Endothelial cell (in vitro differentiated cells): ENCODE data around the gene BIRC7. TPM values are rescaled to one million over a fixed set of nuclear protein-coding genes. Genes with fewer than 3 reads are reported as not detected.

Experiments used
- DNase-seq: peaks from one replicate; pipeline ENCODE4 v3.0.0; 2021; ENCODE audit warnings: low spot score
- H3K27ac Mint-ChIP-seq: one replicate; pipeline ENCODE4 v1.8.0; 2021; ENCODE audit warnings: mixed read lengths, inconsistent platforms; ENCODE audit not compliant: unreplicated experiment
- H3K27me3 Mint-ChIP-seq: one replicate; pipeline ENCODE4 v1.8.0; 2021; ENCODE audit warnings: mild to moderate bottlenecking, moderate library complexity, mixed read lengths, inconsistent platforms; ENCODE audit not compliant: unreplicated experiment
- H3K36me3 Mint-ChIP-seq: one replicate; pipeline ENCODE4 v1.8.0; 2021; ENCODE audit warnings: mild to moderate bottlenecking, low read depth, mixed read lengths, inconsistent platforms; ENCODE audit not compliant: unreplicated experiment
- H3K4me1 Mint-ChIP-seq: one replicate; pipeline ENCODE4 v1.8.0; 2021; ENCODE audit warnings: mild to moderate bottlenecking, mixed read lengths, inconsistent platforms; ENCODE audit not compliant: unreplicated experiment
- H3K4me3 Mint-ChIP-seq: one replicate; pipeline ENCODE4 v1.8.0; 2021; ENCODE audit warnings: mild to moderate bottlenecking, mixed read lengths, inconsistent platforms; ENCODE audit not compliant: unreplicated experiment
- H3K9me3 Mint-ChIP-seq: one replicate; pipeline ENCODE4 v1.8.0; 2021; ENCODE audit warnings: mixed read lengths, inconsistent platforms; ENCODE audit not compliant: unreplicated experiment
- CTCF ChIP-seq: fragments of 200-600 bp; sonication (generic); IDR thresholded peaks from one replicate; pipeline ENCODE4 v1.5.0; 2021; ENCODE audit warnings: antibody characterized with exemption; ENCODE audit not compliant: unreplicated experiment
- total RNA-seq: library from RNA; stranded (reverse); fragmentation: NEBNext Ultra II Directional; extraction: Animal tissue kit (Norgen Biotek cat#: 25700); gene quantifications from one replicate; pipeline ENCODE4 v1.2.1, GENCODE V29; 2021; ENCODE audit not compliant: unreplicated experiment

Gene BIRC7
- total RNA-seq, 1 donor from 2014 or later, result not detected

- Mint-ChIP-seq H3K9me3 (no peaks in the 10 kb centered on the region), H3K36me3 (peaks cover 4% of the 10 kb centered on the region), H3K4me3 (no peak overlapping the region), H3K27ac (no peak overlapping the region), H3K27me3 (peaks cover 14% of the 10 kb centered on the region), H3K4me1 (no peaks in the 10 kb centered on the region)
- TF ChIP-seq CTCF, result no peak
- DNase-seq, result no peak
Observed at GRCh38 chr20:63224412-63225081, 11.2 kb upstream of the BIRC7 start.

- H3K27ac Mint-ChIP-seq, result no peak overlapping the region
- H3K4me1 Mint-ChIP-seq, result peaks cover 4% of the 10 kb centered on the region
- H3K4me3 Mint-ChIP-seq, result no peak overlapping the region
Observed at GRCh38 chr20:63225082-63225454, 10.6 kb upstream of the BIRC7 start.

GRCh38 chr20:63226042-63226943 lies 9.4 kb upstream of the BIRC7 start:
- Mint-ChIP-seq H3K27ac (no peak overlapping the region), H3K9me3 (no peaks in the 10 kb centered on the region), H3K4me1 (peaks cover 8% of the 10 kb centered on the region), H3K36me3 (no peaks in the 10 kb centered on the region), H3K27me3 (peaks cover 16% of the 10 kb centered on the region), H3K4me3 (no peak overlapping the region)
- no peak for DNase-seq
- TF ChIP-seq CTCF, result no peak

More at GRCh38 chr20:63225082-63225454, 10.6 kb upstream of the BIRC7 start:
- no peak for DNase-seq
- TF ChIP-seq CTCF, result no peak
- H3K27me3 Mint-ChIP-seq, result peaks cover 16% of the 10 kb centered on the region
- no peaks in the 10 kb centered on the region for H3K9me3 Mint-ChIP-seq
- H3K36me3 Mint-ChIP-seq, result peaks cover 2% of the 10 kb centered on the region

- Mint-ChIP-seq H3K36me3 (no peaks in the 10 kb centered on the region), H3K9me3 (no peaks in the 10 kb centered on the region), H3K4me1 (peaks cover 8% of the 10 kb centered on the region), H3K4me3 (no peak overlapping the region), H3K27me3 (peaks cover 16% of the 10 kb centered on the region), H3K27ac (no peak overlapping the region)
- no peak for DNase-seq
- TF ChIP-seq CTCF, result no peak
Observed at GRCh38 chr20:63227260-63227659, 8.4 kb upstream of the BIRC7 start.

- no peaks in the 10 kb centered on the region for H3K36me3 Mint-ChIP-seq
- no peaks in the 10 kb centered on the region for H3K9me3 Mint-ChIP-seq
- H3K27me3 Mint-ChIP-seq, result peaks cover 8% of the 10 kb centered on the region
- TF ChIP-seq CTCF, result no peak
- H3K27ac Mint-ChIP-seq, result no peak overlapping the region
- DNase-seq, result no peak
- peaks cover 8% of the 10 kb centered on the region for H3K4me1 Mint-ChIP-seq
- no peak overlapping the region for H3K4me3 Mint-ChIP-seq
Observed at GRCh38 chr20:63228806-63229205, 6.9 kb upstream of the BIRC7 start.
